ENCODE data around the gene MUC5B.

DNA sequence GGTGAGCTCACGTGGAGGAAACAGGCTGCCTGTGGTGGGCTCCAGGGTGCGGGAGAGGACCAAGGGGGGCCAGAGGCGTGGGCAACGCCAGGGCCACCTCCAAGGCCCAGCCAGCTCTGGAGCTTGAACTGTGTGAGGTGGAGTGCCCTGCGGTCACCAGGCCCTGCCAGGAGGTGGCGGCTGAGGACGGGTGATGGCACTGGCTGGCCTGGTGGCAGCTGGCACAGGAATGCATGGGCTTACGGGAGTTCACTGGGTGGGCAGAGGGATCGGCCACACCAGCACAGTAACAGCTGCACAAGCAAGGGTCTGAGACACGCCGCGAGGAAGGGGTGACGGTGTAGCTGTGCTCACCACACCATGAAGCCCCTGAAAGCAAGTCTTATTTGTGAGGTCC is 70.8 kb downstream of the MUC5B start:
- TF ChIP-seq GATA3 (IDR thresholded peaks at IDR 0.05; ENCODE audit: low read depth, low read length) (no peak), GATA2 (IDR thresholded peaks at IDR 0.05; ENCODE audit: low read depth, low read length) (no peak)
